ENCODE measurements around the gene DLL4.
A peak's percentile ranks its signal among the peaks of the same experiment; 100 is the strongest.

The DLL4 gene

DNA sequence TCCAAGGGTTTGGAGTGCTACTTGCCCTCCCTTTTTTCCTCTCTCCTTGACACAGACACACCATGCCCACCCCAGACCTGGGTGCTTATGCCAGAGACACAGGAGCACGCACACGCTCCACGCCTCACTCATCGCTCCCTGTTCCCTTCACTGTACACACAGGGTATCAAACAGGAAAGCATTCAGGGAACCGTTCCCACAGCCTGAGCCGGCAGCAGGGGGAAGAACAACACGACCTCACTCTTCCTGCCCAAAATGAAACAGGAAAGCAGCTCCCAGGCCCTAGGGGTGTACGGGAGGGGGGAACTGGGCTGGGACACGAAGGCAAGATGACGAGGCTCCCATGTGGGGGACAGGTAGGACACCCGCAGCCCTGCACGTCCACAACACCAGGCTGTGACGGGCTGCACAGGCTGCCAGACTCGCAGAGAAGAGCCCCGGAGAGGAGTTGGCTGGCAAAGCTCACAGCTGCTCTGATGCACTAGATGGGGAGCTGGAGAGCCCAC is 11.2 kb downstream of the DLL4 start:
- peak overlapping the region; percentile 39; the same call in 1 of the 2 replicates for H3K27ac ChIP-seq
- ChIA-PET POLR2A (ENCODE audit: low non-redundant PET) (no interaction called here), CTCF (interaction anchor here (1.0 to 2.9 kb wide), 5 partner anchors 10 to 37 kb away, joined by 4 to 30 read pairs (median 19); partner anchors contain the start of genes CHAC1 and DLL4)
- no peak for DNase-seq (ENCODE audit: low spot score)
- TF ChIP-seq, protein P1, sequence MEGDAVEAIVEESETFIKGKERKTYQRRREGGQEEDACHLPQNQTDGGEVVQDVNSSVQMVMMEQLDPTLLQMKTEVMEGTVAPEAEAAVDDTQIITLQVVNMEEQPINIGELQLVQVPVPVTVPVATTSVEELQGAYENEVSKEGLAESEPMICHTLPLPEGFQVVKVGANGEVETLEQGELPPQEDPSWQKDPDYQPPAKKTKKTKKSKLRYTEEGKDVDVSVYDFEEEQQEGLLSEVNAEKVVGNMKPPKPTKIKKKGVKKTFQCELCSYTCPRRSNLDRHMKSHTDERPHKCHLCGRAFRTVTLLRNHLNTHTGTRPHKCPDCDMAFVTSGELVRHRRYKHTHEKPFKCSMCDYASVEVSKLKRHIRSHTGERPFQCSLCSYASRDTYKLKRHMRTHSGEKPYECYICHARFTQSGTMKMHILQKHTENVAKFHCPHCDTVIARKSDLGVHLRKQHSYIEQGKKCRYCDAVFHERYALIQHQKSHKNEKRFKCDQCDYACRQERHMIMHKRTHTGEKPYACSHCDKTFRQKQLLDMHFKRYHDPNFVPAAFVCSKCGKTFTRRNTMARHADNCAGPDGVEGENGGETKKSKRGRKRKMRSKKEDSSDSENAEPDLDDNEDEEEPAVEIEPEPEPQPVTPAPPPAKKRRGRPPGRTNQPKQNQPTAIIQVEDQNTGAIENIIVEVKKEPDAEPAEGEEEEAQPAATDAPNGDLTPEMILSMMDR (conservative IDR thresholded peaks at IDR 0.05; ENCODE audit: low read depth) = no peak

- CTCF ChIA-PET = interaction anchor here (0.5 to 2.9 kb wide), 31 partner anchors 9 to 490 kb away, joined by 3 to 30 read pairs (median 4); partner anchors contain the start of genes CHAC1 and DLL4
- POLR2A ChIA-PET (ENCODE audit: low non-redundant PET) = interaction anchor here (0.6 to 1.6 kb wide), 7 partner anchors 10 to 130 kb away, joined by 3 to 5 read pairs (median 4); partner anchors contain the start of gene CHAC1
- H3K27ac ChIP-seq = peak overlapping the region; percentile 39
- TF ChIP-seq, protein P1 (conservative IDR thresholded peaks at IDR 0.05; ENCODE audit: low read depth) = no peak
- no peak for DNase-seq (ENCODE audit: low spot score)
These were observed 12.0 kb downstream of the DLL4 start for GRCh38 chr15:40941068-40941527.

GRCh38 chr15:40941528-40942336 is 12.6 kb downstream of the DLL4 start:
- TF ChIP-seq, protein P1 (conservative IDR thresholded peaks at IDR 0.05; ENCODE audit: low read depth) = peak; percentile 99
- peak overlapping the region; percentile 39 for H3K27ac ChIP-seq
- DNase-seq (ENCODE audit: low spot score) = peak; percentile 80
- ChIA-PET POLR2A (ENCODE audit: low non-redundant PET) (interaction anchor here (0.6 to 1.6 kb wide), 7 partner anchors 11 to 129 kb away, joined by 3 to 5 read pairs (median 4); partner anchors contain the start of gene CHAC1), CTCF (interaction anchor here (0.5 to 2.9 kb wide), 41 partner anchors 9 to 489 kb away, joined by 3 to 30 read pairs (median 4); partner anchors contain the start of genes CHAC1, DLL4 and RMDN3)

DNA sequence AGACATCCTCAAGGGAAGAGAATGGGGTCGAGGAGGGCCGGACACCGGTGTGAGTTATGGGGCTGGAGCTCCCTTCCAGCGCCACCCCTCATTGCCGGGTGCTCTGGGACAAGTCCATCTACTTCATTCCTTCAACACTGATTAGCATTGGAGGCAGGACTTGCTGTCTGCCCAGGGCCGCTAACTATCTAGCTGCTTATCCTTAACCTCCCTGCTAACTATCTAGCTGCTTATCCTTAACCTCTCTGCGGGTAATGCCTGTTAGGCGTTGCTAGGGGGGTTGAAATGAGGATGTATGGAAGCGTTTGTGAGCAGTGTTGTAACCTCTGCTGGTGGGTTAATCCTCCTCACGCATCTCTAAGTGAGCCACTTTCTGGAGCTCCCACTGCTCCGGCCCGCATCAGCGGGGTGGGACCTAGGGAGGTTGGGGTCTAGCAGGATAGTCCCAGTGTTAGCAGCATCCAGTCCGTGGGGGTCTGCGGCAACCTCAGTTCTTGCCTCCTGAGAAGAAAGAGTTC is 13.3 kb downstream of the DLL4 start:
- CTCF ChIA-PET = interaction anchor here (0.6 to 2.9 kb wide), 17 partner anchors 12 to 451 kb away, joined by 3 to 30 read pairs (median 5); partner anchors contain the start of genes CHAC1, DLL4 and RMDN3
- POLR2A ChIA-PET (ENCODE audit: low non-redundant PET) = interaction anchor here (1.6 kb wide), 1 partner anchor 10 kb away, joined by 3 read pairs; the partner anchor contains the start of gene CHAC1
- no peak for DNase-seq (ENCODE audit: low spot score)
- TF ChIP-seq, protein P1 (conservative IDR thresholded peaks at IDR 0.05; ENCODE audit: low read depth) = no peak
- H3K27ac ChIP-seq = peak overlapping the region; percentile 39

DNA sequence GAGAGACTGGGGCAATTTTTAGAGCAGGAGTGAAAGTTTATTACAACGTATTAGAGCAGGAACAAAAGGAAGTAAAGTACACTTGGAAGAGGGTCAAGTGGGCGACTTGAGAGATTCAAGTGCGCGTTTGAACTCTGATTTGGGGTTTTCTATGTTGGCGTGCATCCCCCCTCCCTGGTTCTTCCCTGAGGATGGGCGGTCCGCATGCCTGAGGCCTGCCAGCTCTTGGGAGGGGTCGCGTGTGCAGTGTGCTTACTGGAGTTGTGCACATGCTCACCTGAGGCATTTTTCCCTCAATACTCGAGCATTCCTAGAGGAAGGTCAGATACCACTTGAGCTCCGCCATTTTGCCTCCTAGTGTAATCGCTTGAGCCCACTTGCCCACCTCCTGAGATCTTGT is 13.7 kb downstream of the DLL4 start:
- no peak for DNase-seq (ENCODE audit: low spot score)
- POLR2A ChIA-PET (ENCODE audit: low non-redundant PET) = interaction anchor here (1.6 kb wide), 1 partner anchor 10 kb away, joined by 3 read pairs; the partner anchor contains the start of gene CHAC1
- CTCF ChIA-PET = interaction anchor here (0.8 to 2.9 kb wide), 12 partner anchors 12 to 188 kb away, joined by 3 to 30 read pairs (median 5); partner anchors contain the start of genes CHAC1, DLL4 and RMDN3
- TF ChIP-seq, protein P1 (conservative IDR thresholded peaks at IDR 0.05; ENCODE audit: low read depth) = no peak
- H3K27ac ChIP-seq = no peak overlapping the region
